Thymus (tissue), 11 donors: ENCODE results near the gene TANC1. TPM values are rescaled to one million over a fixed set of nuclear protein-coding genes. Genes with fewer than 3 reads are reported as not detected.

Experiments used
- DNase-seq, 9 donors: peaks; one replicate each; pipeline ENCODE4 v3.0.0-alpha.2; 2013; ENCODE audit warnings: low spot score in 9 of 9, low read depth in 6 of 9, missing footprints in 1 of 9
- H3K27ac ChIP-seq, 2 donors: one replicate each; pipeline ENCODE4 v1.5.1; 2013; ENCODE audit warnings: control low read depth in 1 of 2, low read depth in 1 of 2, low read length in 1 of 2, mild to moderate bottlenecking in 1 of 2, moderate library complexity in 1 of 2
- H3K27me3 ChIP-seq, 2 donors: one replicate each; pipeline ENCODE4 v1.5.1; 2013; ENCODE audit warnings: low read length in 1 of 2; ENCODE audit not compliant: control insufficient read depth in 2 of 2, insufficient read depth in 1 of 2
- H3K36me3 ChIP-seq, 2 donors: one replicate each; pipeline ENCODE4 v1.5.1; 2013; ENCODE audit warnings: low read length in 1 of 2, mild to moderate bottlenecking in 1 of 2, moderate library complexity in 1 of 2; ENCODE audit not compliant: control insufficient read depth in 2 of 2, insufficient read depth in 2 of 2
- H3K4me1 ChIP-seq, 2 donors: one replicate each; pipeline ENCODE4 v1.5.1; 2013; ENCODE audit warnings: low read length in 2 of 2; ENCODE audit not compliant: control insufficient read depth in 2 of 2, insufficient read depth in 2 of 2
- H3K4me3 ChIP-seq, 2 donors: one replicate each; pipeline ENCODE4 v1.5.1; 2013; ENCODE audit warnings: low read length in 2 of 2, control low read depth in 1 of 2, mild to moderate bottlenecking in 1 of 2
- H3K9me3 ChIP-seq, 2 donors: one replicate each; pipeline ENCODE4 v1.5.1; 2013; ENCODE audit warnings: low read length in 1 of 2, mild to moderate bottlenecking in 1 of 2; ENCODE audit not compliant: control insufficient read depth in 2 of 2, insufficient read depth in 1 of 2
- WGBS: extraction: QIAGEN DNeasy Blood & Tissue Kit; methylation state at CpG from one replicate; pipeline ENCODE4 v1.1.7; 2013; 5-methylcytosine and 5-hydroxymethylcytosine counted together
- polyA plus RNA-seq: library from polyadenylated mRNA; stranded (reverse); fragments of 200-250 nt; gene quantifications from one replicate; pipeline ENCODE4 v1.2.3, GENCODE V29; 2013
- total RNA-seq: library from RNA; stranded (reverse); fragments of 120-200 nt; gene quantifications from one replicate; pipeline ENCODE4 v1.2.4, GENCODE V29; 2013
- donor health status: healthy.

The TANC1 gene
- total and polyA plus RNA-seq, 2 donors = 3.5 to 13.0 TPM

- Histone ChIP-seq H3K27ac (no peak overlapping the region), H3K36me3 (peaks cover 0 to 17% of the 10 kb centered on the region in 2 donors), H3K4me1 (peaks cover 2 to 4% of the 10 kb centered on the region in 2 donors), H3K9me3 (no peaks in the 10 kb centered on the region), H3K27me3 (no peaks in the 10 kb centered on the region), H3K4me3 (no peak overlapping the region)
- WGBS = 88% methylated on average over 6 of the region's 6 CpGs
- DNase-seq = no peak
Measured at GRCh38 chr2:159175182-159175581, 206.7 kb downstream of the TANC1 start.

GRCh38 chr2:159175927-159176326 lies 207.5 kb downstream of the TANC1 start:
- Histone ChIP-seq H3K27ac (no peak overlapping the region), H3K4me3 (no peak overlapping the region), H3K36me3 (peaks cover 0 to 16% of the 10 kb centered on the region in 2 donors), H3K27me3 (no peaks in the 10 kb centered on the region), H3K4me1 (peaks cover 2 to 4% of the 10 kb centered on the region in 2 donors), H3K9me3 (no peaks in the 10 kb centered on the region)
- 93% methylated on average over 3 of the region's 3 CpGs for WGBS
- DNase-seq = no peak

GRCh38 chr2:159176555-159176954 lies 208.1 kb downstream of the TANC1 start:
- Histone ChIP-seq H3K36me3 (peaks cover 0 to 15% of the 10 kb centered on the region in 2 donors), H3K27ac (no peak overlapping the region), H3K4me1 (peaks cover 2 to 4% of the 10 kb centered on the region in 2 donors), H3K4me3 (no peak overlapping the region), H3K9me3 (no peaks in the 10 kb centered on the region), H3K27me3 (no peaks in the 10 kb centered on the region)
- DNase-seq = no peak
- WGBS = 93% methylated on average over 5 of the region's 5 CpGs

GRCh38 chr2:159177357-159177756 lies 208.9 kb downstream of the TANC1 start:
- Histone ChIP-seq H3K36me3 (peaks cover 0 to 15% of the 10 kb centered on the region in 2 donors), H3K4me3 (no peak overlapping the region), H3K4me1 (peaks cover 2 to 4% of the 10 kb centered on the region in 2 donors), H3K27ac (no peak overlapping the region), H3K27me3 (no peaks in the 10 kb centered on the region), H3K9me3 (no peaks in the 10 kb centered on the region)
- WGBS = 98% methylated on average over 3 of the region's 3 CpGs
- no peak for DNase-seq

GRCh38 chr2:159177957-159178356 lies 209.5 kb downstream of the TANC1 start:
- H3K27ac ChIP-seq = no peak overlapping the region
- 76% methylated on average over 7 of the region's 7 CpGs for WGBS
- H3K36me3 ChIP-seq = peaks cover 0 to 15% of the 10 kb centered on the region in 2 donors
- no peaks in the 10 kb centered on the region for H3K27me3 ChIP-seq
- no peaks in the 10 kb centered on the region for H3K9me3 ChIP-seq
- no peak overlapping the region for H3K4me3 ChIP-seq
- H3K4me1 ChIP-seq = peaks cover 2 to 4% of the 10 kb centered on the region in 2 donors
- no peak for DNase-seq

- DNase-seq = no peak
- Histone ChIP-seq H3K36me3 (peaks cover 0 to 15% of the 10 kb centered on the region in 2 donors), H3K27ac (no peak overlapping the region), H3K27me3 (no peaks in the 10 kb centered on the region), H3K4me1 (peaks cover 2 to 4% of the 10 kb centered on the region in 2 donors), H3K9me3 (no peaks in the 10 kb centered on the region), H3K4me3 (no peak overlapping the region)
- WGBS = 96% methylated on average over 8 of the region's 8 CpGs
Measured at GRCh38 chr2:159179096-159179495, 210.7 kb downstream of the TANC1 start.

- H3K36me3 ChIP-seq = peaks cover 0 to 15% of the 10 kb centered on the region in 2 donors
- no peaks in the 10 kb centered on the region for H3K9me3 ChIP-seq
- H3K27ac ChIP-seq = no peak overlapping the region
- no peak overlapping the region for H3K4me3 ChIP-seq
- peaks cover 2 to 4% of the 10 kb centered on the region in 2 donors for H3K4me1 ChIP-seq
- no peaks in the 10 kb centered on the region for H3K27me3 ChIP-seq
- DNase-seq = no peak
- 97% methylated on average over 4 of the region's 4 CpGs for WGBS
Measured at GRCh38 chr2:159179696-159180095, 211.3 kb downstream of the TANC1 start.

- Histone ChIP-seq H3K36me3 (peaks cover 0 to 15% of the 10 kb centered on the region in 2 donors), H3K27me3 (no peaks in the 10 kb centered on the region), H3K9me3 (no peaks in the 10 kb centered on the region), H3K4me3 (no peak overlapping the region), H3K4me1 (peaks cover 0 to 14% of the 10 kb centered on the region in 2 donors), H3K27ac (no peak overlapping the region)
- WGBS = 93% methylated on average over 9 of the region's 9 CpGs
- no peak for DNase-seq
Measured at GRCh38 chr2:159183346-159183745, 214.9 kb downstream of the TANC1 start.

- H3K9me3 ChIP-seq = no peaks in the 10 kb centered on the region
- 78% methylated on average over 14 of the region's 14 CpGs for WGBS
- no peaks in the 10 kb centered on the region for H3K27me3 ChIP-seq
- no peak overlapping the region for H3K27ac ChIP-seq
- H3K36me3 ChIP-seq = peaks cover 0 to 1% of the 10 kb centered on the region in 2 donors
- no peak overlapping the region for H3K4me3 ChIP-seq
- peaks cover 4 to 17% of the 10 kb centered on the region in 2 donors for H3K4me1 ChIP-seq
- DNase-seq = peak in 6 of 9 donors; percentile 45 to 82 (median 54)
Measured at GRCh38 chr2:159185401-159186130, 217.1 kb downstream of the TANC1 start.
